ENCODE results near the gene ADGRV1.
"Not testable (repeated sequence)": the region's sequence is repeated elsewhere in the genome, so short reads cannot be mapped to it uniquely, and the experiment has no call there.

Gene ADGRV1

DNA sequence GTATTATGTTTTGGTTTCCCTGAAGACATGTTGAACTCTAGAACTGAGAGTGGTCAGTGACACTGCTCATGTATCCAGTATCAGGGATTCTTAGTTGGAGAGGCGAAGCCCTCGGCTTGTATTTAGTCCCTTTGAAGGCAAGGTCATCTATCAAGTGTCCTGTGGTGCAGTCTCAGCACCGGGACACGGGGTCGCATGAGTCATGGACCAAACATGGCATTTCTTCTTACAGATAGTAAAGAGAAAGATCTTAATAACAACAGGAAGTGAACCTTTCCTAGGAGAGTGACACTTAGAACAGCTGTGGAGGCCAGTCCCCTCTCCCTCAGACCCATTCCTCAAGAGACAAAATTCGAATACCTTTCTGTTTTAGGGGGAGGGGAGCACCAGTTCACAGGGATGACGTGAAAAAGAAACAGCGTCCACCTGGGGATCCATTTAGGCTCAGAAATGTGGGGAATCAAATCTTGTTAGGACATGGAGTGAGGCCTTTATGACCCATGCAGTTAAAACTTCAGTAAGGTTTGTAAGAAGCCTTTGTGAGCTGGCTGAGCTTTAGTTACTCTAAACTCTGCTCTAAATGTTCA is 86.5 kb downstream of the ADGRV1 start:
- DNase-seq (ENCODE audit: low read depth): no peak

GRCh38 chr5:90650767-90651166 is 92.2 kb downstream of the ADGRV1 start:
- DNase-seq (ENCODE audit: low read depth): no peak

DNA sequence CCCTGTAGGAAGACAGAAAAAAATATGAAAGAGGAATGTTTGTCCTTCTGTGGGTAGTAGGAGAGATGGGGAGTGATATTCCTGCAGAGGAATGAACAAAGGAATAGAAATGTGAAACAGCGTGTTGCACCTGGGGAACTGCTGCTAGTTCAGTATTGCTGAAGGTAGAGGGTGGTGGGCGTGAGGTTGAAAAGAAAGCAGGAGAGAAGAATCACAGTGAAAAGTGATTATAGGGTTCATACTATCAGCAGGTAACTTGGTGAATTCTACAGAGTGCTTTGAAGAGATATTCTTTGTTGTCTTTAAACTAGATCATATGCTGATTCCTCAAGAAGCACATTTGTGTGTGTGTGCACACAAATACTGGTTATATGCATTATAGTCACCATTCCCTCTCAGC is 95.6 kb downstream of the ADGRV1 start:
- DNase-seq (ENCODE audit: low read depth): no peak

- no peak for DNase-seq (ENCODE audit: low read depth)
Measured at GRCh38 chr5:90655423-90655822, 96.8 kb downstream of the ADGRV1 start.

DNA sequence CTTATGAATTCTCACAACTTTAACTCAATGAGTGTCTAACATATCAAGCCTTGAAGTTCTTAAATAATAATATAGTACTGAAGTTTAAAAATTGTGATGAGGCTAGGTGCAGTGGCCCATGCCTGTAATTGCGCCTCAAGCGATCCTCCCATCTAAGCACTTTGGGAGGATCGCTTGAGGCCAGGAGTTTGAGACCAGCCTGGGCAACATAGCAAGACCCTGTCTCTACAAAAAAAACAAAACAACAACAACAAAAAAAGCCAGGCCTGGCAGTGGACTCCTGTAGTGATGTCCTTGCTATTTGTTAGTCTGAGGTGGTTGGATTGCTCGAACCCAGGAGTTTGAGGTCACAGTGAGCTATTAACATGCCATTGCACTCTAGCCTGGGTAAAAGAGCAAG is 98.4 kb downstream of the ADGRV1 start:
- DNase-seq (ENCODE audit: low read depth): no peak

DNA sequence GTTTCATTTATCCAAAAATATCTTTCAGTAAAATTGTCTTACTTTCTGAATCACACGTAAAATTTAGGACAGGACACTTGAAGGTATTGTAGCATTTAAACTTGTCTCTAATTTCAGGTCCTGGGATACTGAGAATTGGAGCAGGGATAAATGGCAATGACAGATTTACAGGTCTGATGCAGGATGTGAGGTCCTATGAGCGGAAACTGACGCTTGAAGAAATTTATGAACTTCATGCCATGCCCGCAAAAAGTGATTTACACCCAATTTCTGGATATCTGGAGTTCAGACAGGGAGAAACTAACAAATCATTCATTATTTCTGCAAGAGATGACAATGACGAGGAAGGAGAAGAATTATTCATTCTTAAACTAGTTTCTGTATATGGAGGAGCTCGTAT is 99.2 kb downstream of the ADGRV1 start:
- DNase-seq (ENCODE audit: low read depth): no peak

DNA sequence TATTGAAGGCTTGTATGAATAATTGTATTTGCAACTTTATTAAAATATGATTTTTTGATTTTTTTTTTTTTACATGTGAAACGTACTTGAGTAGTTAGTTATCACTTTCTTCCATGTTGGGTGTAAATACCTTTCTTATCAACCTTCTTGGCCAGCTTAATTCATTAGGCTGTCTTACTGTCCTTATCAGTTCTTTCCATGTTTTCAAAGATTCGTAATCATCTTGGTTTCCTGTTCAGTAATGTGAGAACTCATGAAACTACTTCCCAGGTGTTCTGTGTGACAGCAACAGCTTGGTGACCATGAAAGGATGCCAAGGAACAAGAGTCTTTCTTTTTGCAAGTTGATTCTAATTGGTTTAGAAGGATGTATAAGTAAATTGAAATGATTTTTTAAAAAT is 100.0 kb downstream of the ADGRV1 start:
- DNase-seq (ENCODE audit: low read depth): no peak

DNA sequence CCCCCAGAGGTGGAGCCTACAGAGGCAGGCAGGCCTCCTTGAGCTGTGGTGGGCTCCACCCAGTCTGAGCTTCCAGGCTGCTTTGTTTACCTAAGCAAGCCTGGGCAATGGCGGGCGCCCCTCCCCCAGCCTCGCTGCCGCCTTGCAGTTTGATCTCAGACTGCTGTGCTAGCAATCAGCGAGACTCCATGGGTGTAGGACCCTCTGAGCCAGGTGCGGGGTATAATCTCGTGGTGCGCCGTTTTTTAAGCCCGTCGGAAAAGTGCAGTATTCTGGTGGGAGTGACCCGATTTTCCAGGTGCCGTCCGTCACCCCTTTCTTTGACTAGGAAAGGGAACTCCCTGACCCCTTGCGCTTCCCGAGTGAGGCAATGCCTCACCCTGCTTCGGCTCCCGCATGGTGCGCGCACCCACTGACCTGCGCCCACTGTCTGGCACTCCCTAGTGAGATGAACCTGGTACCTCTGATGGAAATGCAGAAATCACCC is 109.5 kb downstream of the ADGRV1 start:
- not testable (repeated sequence) for DNase-seq (ENCODE audit: low read depth)

DNA sequence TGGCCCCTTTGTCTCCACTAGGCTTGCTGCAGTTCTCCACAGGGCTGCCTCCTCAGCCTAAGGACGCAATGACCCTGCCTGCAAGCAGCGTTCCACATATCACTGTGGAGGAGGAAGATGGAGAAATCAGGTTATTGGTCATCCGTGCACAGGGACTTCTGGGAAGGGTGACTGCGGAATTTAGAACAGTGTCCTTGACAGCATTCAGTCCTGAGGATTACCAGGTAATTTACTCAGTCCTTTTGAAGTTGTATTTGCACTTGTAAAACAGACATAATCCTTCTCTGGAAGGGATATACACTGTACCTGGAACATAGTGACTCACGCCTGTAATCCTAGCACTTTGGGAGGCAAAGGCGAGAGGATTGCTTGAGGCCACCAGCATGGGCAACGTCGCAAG is 116.6 kb downstream of the ADGRV1 start:
- no peak for DNase-seq (ENCODE audit: low read depth)

DNA sequence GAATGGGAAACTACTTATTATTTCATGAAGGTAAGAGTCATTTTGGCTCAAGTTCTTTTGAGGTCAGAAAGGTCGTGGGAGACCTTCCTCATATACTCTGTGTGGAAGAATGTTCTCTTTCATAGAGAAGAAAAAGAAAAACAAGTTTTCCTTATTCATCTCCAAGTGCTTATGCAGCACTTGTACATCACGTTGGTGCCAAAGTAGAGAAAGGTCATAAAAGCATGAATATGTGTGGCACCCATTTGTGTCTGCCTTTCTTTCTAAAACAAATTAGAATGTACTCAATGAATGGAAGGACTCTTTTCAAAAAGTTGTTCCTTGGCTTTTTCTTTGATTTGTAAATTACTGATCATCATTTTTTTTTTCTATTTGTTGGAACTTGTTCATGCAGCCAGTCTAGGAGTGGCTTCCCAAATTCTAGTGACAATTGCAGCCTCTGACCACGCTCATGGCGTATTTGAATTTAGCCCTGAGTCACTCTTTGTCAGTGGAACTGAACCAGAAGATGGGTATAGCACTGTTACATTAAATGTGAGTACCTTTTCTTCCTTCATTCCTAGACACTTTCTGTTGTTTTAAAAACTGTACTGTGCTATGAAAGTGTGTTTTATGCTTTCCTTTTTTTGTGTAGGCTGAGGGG is 122.4 kb downstream of the ADGRV1 start:
- DNase-seq (ENCODE audit: low read depth): no peak

GRCh38 chr5:90682278-90682677 is 123.7 kb downstream of the ADGRV1 start:
- DNase-seq (ENCODE audit: low read depth): no peak

- no peak for DNase-seq (ENCODE audit: low read depth)
Measured at GRCh38 chr5:90685425-90686022, 126.9 kb downstream of the ADGRV1 start.

- DNase-seq (ENCODE audit: low read depth): not testable (repeated sequence)
Measured at GRCh38 chr5:90686363-90686762, 127.8 kb downstream of the ADGRV1 start.

GRCh38 chr5:90687458-90687857 is 128.9 kb downstream of the ADGRV1 start:
- DNase-seq (ENCODE audit: low read depth): not testable (repeated sequence)

DNA sequence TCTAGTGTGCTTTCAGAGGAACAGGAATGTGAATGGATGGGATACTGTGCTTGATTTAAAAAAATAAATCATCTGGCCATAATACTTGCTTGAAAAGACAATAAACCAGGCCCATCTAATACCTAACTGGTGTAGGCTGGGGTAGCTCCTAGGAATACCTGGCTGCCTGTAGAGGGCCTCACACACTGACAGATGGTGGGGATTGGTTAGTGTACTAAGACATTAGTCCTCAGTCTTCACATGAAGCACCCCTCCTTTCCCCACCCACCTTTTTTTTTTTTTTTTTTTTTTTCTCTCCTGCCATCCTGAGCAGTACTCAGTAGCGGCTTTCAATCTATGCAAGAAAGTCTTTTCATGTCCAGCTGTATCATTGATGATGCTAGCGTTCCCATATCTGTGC is 130.5 kb downstream of the ADGRV1 start:
- DNase-seq (ENCODE audit: low read depth): no peak

DNA sequence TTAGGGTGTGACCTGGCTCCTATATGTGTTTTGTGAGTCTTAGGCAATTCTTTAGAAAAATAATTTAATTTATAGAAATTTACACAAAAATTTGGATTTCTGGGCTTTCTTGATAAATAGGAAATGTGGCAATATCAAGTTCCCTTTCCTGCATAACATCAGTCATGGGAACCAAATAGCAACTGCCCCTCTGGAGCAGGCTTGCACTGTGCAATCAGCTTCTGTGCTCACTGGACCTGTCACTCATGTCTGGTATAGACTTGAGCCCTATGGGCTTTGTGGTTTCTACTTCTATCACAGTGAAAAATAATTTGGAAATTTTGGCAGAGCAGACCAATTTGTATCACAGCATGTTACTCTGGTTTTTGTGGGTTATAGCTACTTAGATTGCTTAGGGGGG is 131.7 kb downstream of the ADGRV1 start:
- DNase-seq (ENCODE audit: low read depth): no peak

GRCh38 chr5:90691533-90691932 is 132.9 kb downstream of the ADGRV1 start:
- no peak for DNase-seq (ENCODE audit: low read depth)

- DNase-seq (ENCODE audit: low read depth): no peak
Measured at GRCh38 chr5:90696153-90696552, 137.6 kb downstream of the ADGRV1 start.

DNA sequence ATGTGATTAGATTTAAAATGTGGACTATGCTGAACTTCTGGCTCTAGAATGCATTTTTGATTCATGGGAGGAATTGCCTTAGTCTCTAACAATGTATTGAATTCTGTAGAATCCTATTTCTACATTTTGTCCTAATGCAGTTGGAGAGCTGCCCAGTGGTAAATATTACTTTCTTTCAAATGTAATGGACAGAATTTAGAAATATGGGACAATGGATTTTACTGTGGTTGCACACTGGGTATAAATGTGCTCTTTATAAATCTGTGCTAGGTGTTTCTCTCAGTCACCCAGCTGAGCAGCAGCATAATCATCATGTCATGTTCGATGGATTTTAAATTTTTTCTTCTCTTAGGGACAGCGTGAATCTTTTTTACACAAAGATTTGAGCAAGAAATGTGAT is 141.7 kb downstream of the ADGRV1 start:
- no peak for DNase-seq (ENCODE audit: low read depth)

DNA sequence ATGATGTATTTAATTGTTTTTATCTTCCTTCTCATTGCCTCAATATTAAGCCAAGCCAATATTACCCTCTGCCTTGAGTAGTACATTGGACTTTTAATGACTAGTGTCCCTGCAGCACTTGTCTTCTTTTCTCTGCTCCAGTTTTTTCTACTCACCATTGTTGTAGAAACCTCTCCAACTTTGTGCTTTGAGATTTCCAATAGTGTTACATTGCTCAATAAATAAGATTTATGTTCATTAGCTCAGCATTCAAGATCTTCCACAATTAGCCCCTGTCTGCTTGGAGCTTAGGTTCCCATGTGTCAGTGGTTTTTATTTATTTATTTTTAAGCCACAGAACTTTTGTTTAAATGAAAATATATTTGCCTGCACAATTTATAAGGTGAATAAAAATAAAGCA is 145.3 kb downstream of the ADGRV1 start:
- no peak for DNase-seq (ENCODE audit: low read depth)

DNA sequence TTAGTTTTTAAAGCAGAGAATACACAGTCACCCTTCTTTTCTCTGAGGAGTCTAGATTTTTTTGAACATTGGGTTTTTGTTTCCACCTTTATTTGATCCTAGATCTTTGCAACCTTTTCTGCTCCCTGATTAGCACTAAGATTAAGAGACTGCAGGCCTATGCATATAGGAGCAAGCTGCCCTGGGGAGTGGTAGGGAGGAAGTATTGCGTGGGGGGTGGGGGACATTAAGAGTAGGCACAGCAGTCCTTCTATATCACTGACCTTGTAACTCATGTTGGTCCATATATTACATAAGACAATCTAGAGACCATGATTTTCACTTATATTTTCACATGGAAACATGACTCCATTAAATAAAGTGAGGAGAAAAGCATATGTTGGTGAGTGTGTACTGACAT is 149.1 kb downstream of the ADGRV1 start:
- DNase-seq (ENCODE audit: low read depth): no peak

DNA sequence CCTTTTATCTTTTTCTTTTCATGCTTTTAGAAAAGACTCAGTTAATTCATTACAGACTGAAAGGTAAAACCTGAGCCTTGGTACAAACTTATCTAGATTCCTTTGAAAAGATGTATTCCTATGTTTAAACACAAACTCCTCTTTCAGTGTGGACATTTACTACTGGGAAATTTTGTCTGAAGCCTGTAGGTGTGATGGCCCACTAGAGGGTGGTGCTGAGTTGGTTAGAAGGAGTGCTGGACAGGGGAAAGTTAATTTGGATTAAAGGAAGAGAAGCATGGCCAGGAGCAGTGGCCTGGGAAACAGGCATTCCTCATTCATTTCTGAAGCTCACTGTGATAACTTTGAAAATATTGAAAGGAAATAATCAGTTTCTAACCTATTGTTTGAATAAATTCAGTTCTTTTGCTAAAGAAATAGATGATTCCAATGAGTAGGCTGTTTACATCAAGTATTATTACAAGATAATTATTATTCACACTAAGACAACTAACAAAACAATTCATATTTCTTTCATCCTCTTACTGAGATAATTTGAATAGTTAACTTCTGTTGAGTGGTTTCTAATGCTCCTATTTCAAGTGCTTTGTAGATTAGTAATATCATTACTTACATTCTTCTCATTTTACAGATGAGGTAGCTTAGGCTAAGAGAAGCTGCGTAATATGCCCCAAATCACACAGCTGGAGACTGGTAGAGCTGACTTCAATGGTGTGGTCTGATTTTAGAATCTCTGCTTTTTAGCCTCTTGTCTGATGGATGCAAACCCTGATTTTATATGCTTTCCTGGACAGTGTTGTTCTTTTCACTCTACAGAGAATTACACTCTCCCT is 150.9 kb downstream of the ADGRV1 start:
- no peak for DNase-seq (ENCODE audit: low read depth)

GRCh38 chr5:90718387-90718786 is 159.8 kb downstream of the ADGRV1 start:
- no peak for DNase-seq (ENCODE audit: low read depth)

Measured in stimulated activated CD8-positive, alpha-beta memory T cell treated with anti-CD3 and anti-CD28 coated beads, Interleukin-4, amount 100 ng/mL, for 24 hours (primary cell).